Colonic mucosa (tissue), 4 donors: ENCODE measurements around the gene RNF43. TPM values are rescaled to one million over a fixed set of nuclear protein-coding genes. Genes with fewer than 3 reads are reported as not detected.

Experiments used
- DNase-seq: peaks from one replicate; pipeline ENCODE4 v3.0.0-alpha.2; 2020
- H3K27ac ChIP-seq: fragments of 200-600 bp; one replicate; pipeline ENCODE4 v1.8.0; 2021
- H3K27me3 ChIP-seq: fragments of 200-600 bp; one replicate; pipeline ENCODE4 v1.8.0; 2021
- H3K36me3 ChIP-seq: fragments of 200-600 bp; one replicate; pipeline ENCODE4 v1.8.0; 2021
- H3K4me1 ChIP-seq: fragments of 200-600 bp; one replicate; pipeline ENCODE4 v1.8.0; 2021; ENCODE audit warnings: mild to moderate bottlenecking
- H3K4me3 ChIP-seq: fragments of 200-600 bp; one replicate; pipeline ENCODE4 v1.8.0; 2021
- H3K9ac ChIP-seq, 2 donors: one replicate each; pipeline ENCODE4 v1.7.0; 2013; ENCODE audit warnings: control low read depth in 2 of 2, low read depth in 2 of 2, low read length in 2 of 2
- H3K9me3 ChIP-seq: fragments of 200-600 bp; one replicate; pipeline ENCODE4 v1.8.0; 2021
- intact Hi-C: fragments of 100-400 bp; cut with DNase I; formaldehyde crosslinking; loops from one replicate; pipeline ENCODE4 v1.14.1; 2022
- total RNA-seq, 2 donors: library from RNA; stranded (reverse); fragmentation: NEBNext Ultra II Directional in 1 of 2; extraction: Animal tissue kit (Norgen Biotek cat#: 25700) in 1 of 2; gene quantifications; one replicate each; pipeline ENCODE4 v1.2.1, GENCODE V29; 2021
- TF ChIP-seq, protein P1 (sequence below): fragments of 200-600 bp; IDR thresholded peaks from one replicate; pipeline ENCODE4 v1.8.0; 2022; ENCODE audit warnings: antibody characterized with exemption, mild to moderate bottlenecking
- donor health status: healthy.
- donor health status: DM: no; HTN: no; CAD: no.
- donor health status: DM: no; HTN: no; CAD: no.

Gene RNF43
- total RNA-seq, 2 donors from 2014 or later = 38.5 to 51.2 TPM

DNA sequence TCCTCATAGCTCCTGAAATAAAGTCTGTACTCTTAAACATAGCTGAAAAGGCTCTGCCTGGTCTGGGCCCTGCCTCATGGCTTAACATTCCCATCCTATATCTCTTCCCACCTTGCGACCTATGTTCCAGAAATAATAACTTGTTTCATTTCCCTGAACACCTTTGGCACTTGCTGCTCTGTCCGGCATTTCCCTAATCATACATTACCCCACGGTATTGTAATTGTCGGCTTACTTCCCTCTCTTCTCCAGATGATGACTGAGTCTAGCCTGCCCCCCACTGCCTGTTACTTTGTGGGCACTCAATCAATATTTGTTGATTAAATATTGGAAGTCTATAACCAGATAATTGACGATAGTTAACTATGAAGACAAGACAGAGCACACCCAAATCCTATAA is 42.1 kb downstream of the RNF43 start:
- no peak for DNase-seq
- intact Hi-C loops = no loop called here
- H3K4me1 ChIP-seq = peaks cover 20% of the 10 kb centered on the region

DNA sequence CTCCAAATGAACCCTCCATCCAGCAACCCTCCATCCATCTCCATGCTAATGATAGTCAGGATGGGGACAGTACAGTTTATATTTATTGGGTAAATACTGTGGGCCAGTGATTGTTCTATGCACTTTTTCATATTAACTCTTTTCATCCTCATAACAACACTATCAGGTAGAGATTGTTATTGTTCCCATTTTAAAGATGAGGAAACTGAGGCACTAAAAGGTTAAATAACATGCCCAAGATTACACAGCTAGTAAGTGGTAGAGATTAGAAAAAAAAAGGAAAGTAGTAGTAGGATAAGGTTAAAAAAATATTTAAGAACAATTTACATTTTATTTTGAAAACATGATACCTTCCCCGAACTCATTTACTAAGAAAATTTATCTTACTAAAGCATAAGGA is 43.4 kb downstream of the RNF43 start:
- peaks cover 20% of the 10 kb centered on the region for H3K4me1 ChIP-seq
- H3K9ac ChIP-seq = no peak overlapping the region
- no peak overlapping the region for H3K27ac ChIP-seq
- DNase-seq = no peak
- no peak overlapping the region for H3K4me3 ChIP-seq
- TF ChIP-seq, protein P1, sequence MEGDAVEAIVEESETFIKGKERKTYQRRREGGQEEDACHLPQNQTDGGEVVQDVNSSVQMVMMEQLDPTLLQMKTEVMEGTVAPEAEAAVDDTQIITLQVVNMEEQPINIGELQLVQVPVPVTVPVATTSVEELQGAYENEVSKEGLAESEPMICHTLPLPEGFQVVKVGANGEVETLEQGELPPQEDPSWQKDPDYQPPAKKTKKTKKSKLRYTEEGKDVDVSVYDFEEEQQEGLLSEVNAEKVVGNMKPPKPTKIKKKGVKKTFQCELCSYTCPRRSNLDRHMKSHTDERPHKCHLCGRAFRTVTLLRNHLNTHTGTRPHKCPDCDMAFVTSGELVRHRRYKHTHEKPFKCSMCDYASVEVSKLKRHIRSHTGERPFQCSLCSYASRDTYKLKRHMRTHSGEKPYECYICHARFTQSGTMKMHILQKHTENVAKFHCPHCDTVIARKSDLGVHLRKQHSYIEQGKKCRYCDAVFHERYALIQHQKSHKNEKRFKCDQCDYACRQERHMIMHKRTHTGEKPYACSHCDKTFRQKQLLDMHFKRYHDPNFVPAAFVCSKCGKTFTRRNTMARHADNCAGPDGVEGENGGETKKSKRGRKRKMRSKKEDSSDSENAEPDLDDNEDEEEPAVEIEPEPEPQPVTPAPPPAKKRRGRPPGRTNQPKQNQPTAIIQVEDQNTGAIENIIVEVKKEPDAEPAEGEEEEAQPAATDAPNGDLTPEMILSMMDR = no peak
- no peaks in the 10 kb centered on the region for H3K36me3 ChIP-seq
- H3K9me3 ChIP-seq = no peaks in the 10 kb centered on the region
- intact Hi-C loops = no loop called here
- H3K27me3 ChIP-seq = no peaks in the 10 kb centered on the region

More for the DNA sequence above, 42.1 kb downstream of the RNF43 start:
- TF ChIP-seq, protein P1 = no peak
- Histone ChIP-seq H3K9ac (peak overlapping the region in 1 of 2 donors; percentile 72), H3K36me3 (no peaks in the 10 kb centered on the region), H3K9me3 (no peaks in the 10 kb centered on the region), H3K27me3 (no peaks in the 10 kb centered on the region), H3K27ac (peak overlapping the region; percentile 68), H3K4me3 (no peak overlapping the region)

DNA sequence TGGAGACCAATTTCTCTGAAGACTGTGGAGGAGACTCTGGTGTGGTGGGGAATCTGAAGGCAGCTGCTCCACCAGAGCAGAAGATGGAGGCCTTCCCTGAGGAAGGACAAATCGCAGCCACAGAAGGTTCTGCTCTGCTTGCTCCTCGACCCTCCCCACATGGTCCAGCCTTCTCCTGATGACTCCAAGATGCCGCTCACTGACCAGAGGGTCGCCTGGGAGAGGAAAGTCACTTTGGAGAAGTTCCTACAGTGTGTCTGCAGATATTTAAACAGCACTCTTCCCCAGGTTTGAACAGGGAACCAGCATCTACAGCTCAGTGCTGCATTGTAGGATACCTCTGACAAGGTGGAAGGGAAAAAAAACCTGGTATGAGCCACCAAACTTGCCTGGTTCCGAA is 44.3 kb downstream of the RNF43 start:
- DNase-seq = no peak
- TF ChIP-seq, protein P1 = no peak
- Histone ChIP-seq H3K27me3 (no peaks in the 10 kb centered on the region), H3K4me1 (peaks cover 20% of the 10 kb centered on the region), H3K36me3 (no peaks in the 10 kb centered on the region), H3K9me3 (no peaks in the 10 kb centered on the region), H3K4me3 (no peak overlapping the region), H3K9ac (no peak overlapping the region), H3K27ac (no peak overlapping the region)
- intact Hi-C loops = no loop called here

DNA sequence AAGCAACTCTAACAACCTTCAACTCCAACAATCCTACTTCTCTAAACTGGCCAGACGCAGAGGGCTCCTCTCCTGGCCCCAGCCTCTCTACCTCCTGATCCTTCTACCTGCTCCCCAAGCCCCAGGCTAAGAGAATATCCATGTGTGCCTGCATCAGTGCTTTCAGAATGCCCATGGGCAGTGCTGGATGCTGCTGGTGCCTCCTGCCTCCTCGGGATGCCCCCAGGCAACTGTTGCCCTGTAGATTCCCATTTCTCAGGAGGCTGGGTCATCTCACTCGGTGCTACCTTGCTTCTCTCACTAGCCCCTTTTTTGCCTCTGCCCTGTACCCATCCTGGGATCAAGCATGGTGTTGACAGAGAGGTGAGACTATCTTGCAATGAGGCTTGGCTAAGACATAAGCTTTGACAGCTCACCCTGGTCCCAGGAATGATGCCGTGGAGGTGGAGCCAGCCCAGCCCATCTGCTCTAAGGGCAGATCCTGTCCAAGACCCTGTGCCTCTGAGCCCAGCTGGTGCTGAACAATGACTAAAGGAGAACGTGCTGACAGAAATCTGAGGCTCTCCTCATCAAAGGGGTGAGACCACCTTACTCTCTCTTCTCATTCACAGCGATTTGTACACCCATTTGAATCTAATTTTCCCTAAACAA is 45.9 kb downstream of the RNF43 start:
- Histone ChIP-seq H3K4me1 (peaks cover 12% of the 10 kb centered on the region), H3K4me3 (no peak overlapping the region), H3K27me3 (no peaks in the 10 kb centered on the region), H3K36me3 (no peaks in the 10 kb centered on the region), H3K9me3 (no peaks in the 10 kb centered on the region), H3K27ac (no peak overlapping the region), H3K9ac (peak overlapping the region in 1 of 2 donors; percentile 35)
- intact Hi-C loops = no loop called here
- TF ChIP-seq, protein P1 = no peak
- DNase-seq = no peak

DNA sequence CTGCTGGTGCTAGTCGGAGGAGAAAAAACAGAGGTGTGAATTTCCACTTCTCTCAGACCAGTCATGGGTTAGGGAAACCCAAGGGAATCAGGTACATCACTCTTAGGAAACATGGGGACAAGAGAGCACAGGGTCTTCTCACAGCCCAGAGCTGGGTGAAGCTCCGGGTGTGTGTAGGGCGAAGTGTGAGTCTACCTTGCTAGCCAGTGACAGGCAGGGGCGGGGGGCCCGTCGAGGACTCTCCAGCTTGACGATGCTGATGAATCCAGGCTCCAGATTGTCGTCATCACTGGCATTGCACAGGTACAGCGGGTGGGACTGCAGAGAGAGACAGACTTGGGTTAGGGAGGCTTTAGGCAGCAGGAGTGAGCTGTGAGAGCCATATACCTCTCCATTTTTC is 46.6 kb downstream of the RNF43 start:
- H3K9ac ChIP-seq = peak overlapping the region in 1 of 2 donors; percentile 80
- intact Hi-C loops = no loop called here

More for the DNA sequence above, 46.6 kb downstream of the RNF43 start:
- H3K27me3 ChIP-seq = no peaks in the 10 kb centered on the region
- DNase-seq = no peak
- TF ChIP-seq, protein P1 = no peak
- no peak overlapping the region for H3K4me3 ChIP-seq
- H3K4me1 ChIP-seq = peaks cover 7% of the 10 kb centered on the region
- no peak overlapping the region for H3K27ac ChIP-seq
- H3K9me3 ChIP-seq = no peaks in the 10 kb centered on the region
- no peaks in the 10 kb centered on the region for H3K36me3 ChIP-seq
